ENCODE measurements around the gene RTN4IP1.

The RTN4IP1 gene

GRCh38 chr6:106546691-106547414, 82.4 kb downstream of the RTN4IP1 start:
- peak; percentile 14 for DNase-seq (ENCODE audit: low spot score)

GRCh38 chr6:106546261-106546690, 83.0 kb downstream of the RTN4IP1 start:
- DNase-seq (ENCODE audit: low spot score): no peak

- no peak for DNase-seq (ENCODE audit: low spot score)
These were observed 88.4 kb downstream of the RTN4IP1 start for GRCh38 chr6:106540907-106541306.

GRCh38 chr6:106540432-106540831, 88.9 kb downstream of the RTN4IP1 start:
- no peak for DNase-seq (ENCODE audit: low spot score)

- no peak for DNase-seq (ENCODE audit: low spot score)
These were observed 89.4 kb downstream of the RTN4IP1 start for GRCh38 chr6:106539936-106540335.

- DNase-seq (ENCODE audit: low spot score): no peak
These were observed 91.2 kb downstream of the RTN4IP1 start for GRCh38 chr6:106538145-106538544.

GRCh38 chr6:106537662-106538061, 91.6 kb downstream of the RTN4IP1 start:
- no peak for DNase-seq (ENCODE audit: low spot score)

GRCh38 chr6:106536851-106537250, 92.4 kb downstream of the RTN4IP1 start:
- no peak for DNase-seq (ENCODE audit: low spot score)

GRCh38 chr6:106536357-106536756, 92.9 kb downstream of the RTN4IP1 start:
- DNase-seq (ENCODE audit: low spot score): no peak

- DNase-seq (ENCODE audit: low spot score): no peak
These were observed 94.3 kb downstream of the RTN4IP1 start for GRCh38 chr6:106535012-106535411.

GRCh38 chr6:106534564-106534982, 94.7 kb downstream of the RTN4IP1 start:
- no peak for DNase-seq (ENCODE audit: low spot score)

- DNase-seq (ENCODE audit: low spot score): no peak
These were observed 95.3 kb downstream of the RTN4IP1 start for GRCh38 chr6:106534004-106534403.

GRCh38 chr6:106533054-106533453, 96.2 kb downstream of the RTN4IP1 start:
- no peak for DNase-seq (ENCODE audit: low spot score)

- no peak for DNase-seq (ENCODE audit: low spot score)
These were observed 98.8 kb downstream of the RTN4IP1 start for GRCh38 chr6:106530502-106530901.

- DNase-seq (ENCODE audit: low spot score): no peak
These were observed 99.3 kb downstream of the RTN4IP1 start for GRCh38 chr6:106530026-106530425.

- no peak for DNase-seq (ENCODE audit: low spot score)
These were observed 99.9 kb downstream of the RTN4IP1 start for GRCh38 chr6:106529438-106529837.

- DNase-seq (ENCODE audit: low spot score): no peak
These were observed 100.8 kb downstream of the RTN4IP1 start for GRCh38 chr6:106528521-106528920.

GRCh38 chr6:106527979-106528378, 101.3 kb downstream of the RTN4IP1 start:
- DNase-seq (ENCODE audit: low spot score): no peak

- no peak for DNase-seq (ENCODE audit: low spot score)
These were observed 102.2 kb downstream of the RTN4IP1 start for GRCh38 chr6:106527117-106527516.

- no peak for DNase-seq (ENCODE audit: low spot score)
These were observed 103.4 kb downstream of the RTN4IP1 start for GRCh38 chr6:106525882-106526275.

- no peak for DNase-seq (ENCODE audit: low spot score)
These were observed 104.0 kb downstream of the RTN4IP1 start for GRCh38 chr6:106525107-106525881.

- no peak for DNase-seq (ENCODE audit: low spot score)
These were observed 106.6 kb downstream of the RTN4IP1 start for GRCh38 chr6:106522562-106523250.
